ENCODE measurements around the gene SOHLH1.
"Not testable (repeated sequence)": the region's sequence is repeated elsewhere in the genome, so short reads cannot be mapped to it uniquely, and the experiment has no call there.

SOHLH1 gene

DNA sequence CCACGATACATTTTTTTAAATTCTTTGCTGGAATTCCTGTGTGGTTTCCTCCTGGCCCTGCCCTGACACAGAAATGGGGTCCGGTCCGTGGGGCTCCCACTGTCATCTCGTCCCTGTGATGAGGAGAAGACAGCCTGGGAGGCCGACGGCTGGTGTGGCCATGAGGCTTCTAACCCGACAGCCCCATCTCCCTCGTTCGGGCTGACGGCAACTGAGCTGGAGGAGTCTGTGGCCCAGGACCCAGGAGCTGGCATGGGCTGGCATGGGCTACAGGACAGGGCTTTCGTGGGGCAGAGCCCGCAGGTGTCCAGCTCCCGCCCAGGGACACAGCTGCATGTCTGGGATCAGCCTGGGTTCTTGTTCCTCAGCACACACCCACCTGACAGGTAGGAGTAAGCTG, 22.4 kb downstream of the SOHLH1 start:
- no peak for DNase-seq

- no peak for DNase-seq
Measured at GRCh38 chr9:135674977-135675376, 24.3 kb downstream of the SOHLH1 start.

GRCh38 chr9:135673941-135674340, 25.3 kb downstream of the SOHLH1 start:
- no peak for DNase-seq

DNA sequence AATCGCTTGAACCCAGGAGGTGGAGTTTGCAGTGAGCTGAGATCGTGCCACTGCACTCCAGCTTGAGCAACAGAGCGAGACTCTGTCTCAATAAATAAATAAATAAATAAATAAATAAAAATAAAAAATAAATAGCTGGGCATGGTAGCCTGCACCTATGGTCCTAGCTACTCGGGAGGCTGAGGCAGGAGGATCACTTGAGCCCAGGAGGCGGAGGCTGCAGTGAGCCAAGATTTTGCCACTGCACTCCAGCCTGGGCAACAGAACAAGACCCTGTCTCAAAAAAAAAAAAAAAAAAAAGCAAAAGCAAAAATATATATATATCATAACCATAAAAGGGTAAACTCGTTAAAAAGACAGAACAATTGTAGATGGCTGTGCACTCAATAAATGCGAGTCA, 26.5 kb downstream of the SOHLH1 start:
- not testable (repeated sequence) for DNase-seq

GRCh38 chr9:135671591-135672041, 27.7 kb downstream of the SOHLH1 start:
- DNase-seq: no peak

- no peak for DNase-seq
Measured at GRCh38 chr9:135670721-135671590, 28.3 kb downstream of the SOHLH1 start.

GRCh38 chr9:135669616-135670285, 29.5 kb downstream of the SOHLH1 start:
- no peak for DNase-seq

- not testable (repeated sequence) for DNase-seq
Measured at GRCh38 chr9:135669018-135669417, 30.3 kb downstream of the SOHLH1 start.

DNA sequence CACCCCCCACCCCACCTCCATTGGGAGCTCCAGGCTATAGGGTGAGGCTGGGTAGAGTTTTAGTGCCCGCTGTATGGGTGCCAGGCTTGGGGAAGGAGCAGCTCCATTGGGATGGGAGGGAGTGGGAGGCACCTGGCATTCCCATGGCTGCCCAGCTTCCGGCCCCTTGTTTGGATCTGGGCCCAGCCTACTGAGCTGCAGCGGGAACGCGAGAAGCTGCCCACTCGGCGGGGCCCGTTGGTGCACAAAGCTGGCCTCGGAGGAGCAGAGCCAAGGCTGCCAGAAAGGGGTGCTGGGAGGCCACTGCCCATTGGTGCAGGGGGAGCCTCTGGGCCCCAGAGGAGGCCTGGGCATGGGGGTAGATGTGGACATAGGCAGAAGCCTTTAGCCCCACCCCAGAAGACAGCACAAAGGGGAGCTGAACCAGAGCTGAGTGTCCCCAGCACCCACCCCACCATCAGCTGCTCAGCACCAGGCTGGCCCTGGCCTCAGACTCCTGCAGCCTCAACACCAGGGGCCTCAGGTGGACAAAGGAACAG, 31.7 kb downstream of the SOHLH1 start:
- no peak for DNase-seq

DNA sequence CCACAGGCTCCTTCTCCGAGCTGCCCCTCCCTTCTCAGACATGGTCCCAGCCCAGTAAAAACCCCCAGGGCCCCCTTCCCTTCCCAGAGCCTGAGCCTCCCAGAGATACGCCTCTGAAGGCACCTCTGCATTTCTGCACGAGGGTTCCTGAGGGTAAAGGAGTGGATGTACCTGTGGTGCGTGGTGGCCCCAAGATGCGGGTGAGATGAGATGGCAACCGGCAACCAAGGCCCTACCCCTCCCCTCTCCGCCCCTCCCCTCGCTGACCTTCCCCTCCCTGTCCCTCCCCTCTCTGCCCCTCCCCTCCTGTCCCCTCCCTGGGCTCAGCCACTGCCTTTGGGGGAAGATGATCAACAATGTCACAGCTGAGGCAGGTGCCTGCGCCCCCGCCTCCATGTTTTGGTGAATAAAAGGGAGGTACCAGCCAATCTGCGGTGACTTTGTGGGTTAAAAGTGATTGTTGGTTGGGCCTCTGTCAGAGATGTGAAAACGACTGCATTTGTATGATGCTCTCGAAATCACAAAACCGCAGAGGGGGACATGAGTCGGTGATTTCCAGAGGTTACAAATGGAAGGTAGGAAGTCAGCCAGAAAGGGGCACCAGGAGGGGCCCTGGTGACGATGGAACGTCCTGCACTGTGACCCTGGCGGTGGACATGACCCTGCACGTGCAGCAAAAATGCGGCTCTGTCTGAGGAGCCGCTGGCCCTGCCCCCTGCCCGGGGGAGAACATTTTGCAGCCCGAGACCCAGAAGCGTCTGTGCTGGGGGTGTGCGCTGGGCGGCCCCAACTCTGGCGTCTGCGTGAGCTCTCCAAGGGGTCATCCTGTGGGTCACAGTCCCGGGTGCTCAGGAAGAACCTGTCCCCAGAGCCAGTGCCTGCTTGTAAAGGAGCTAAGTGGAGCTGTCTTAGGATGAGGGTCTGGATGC, 32.5 kb downstream of the SOHLH1 start:
- no peak for DNase-seq

DNA sequence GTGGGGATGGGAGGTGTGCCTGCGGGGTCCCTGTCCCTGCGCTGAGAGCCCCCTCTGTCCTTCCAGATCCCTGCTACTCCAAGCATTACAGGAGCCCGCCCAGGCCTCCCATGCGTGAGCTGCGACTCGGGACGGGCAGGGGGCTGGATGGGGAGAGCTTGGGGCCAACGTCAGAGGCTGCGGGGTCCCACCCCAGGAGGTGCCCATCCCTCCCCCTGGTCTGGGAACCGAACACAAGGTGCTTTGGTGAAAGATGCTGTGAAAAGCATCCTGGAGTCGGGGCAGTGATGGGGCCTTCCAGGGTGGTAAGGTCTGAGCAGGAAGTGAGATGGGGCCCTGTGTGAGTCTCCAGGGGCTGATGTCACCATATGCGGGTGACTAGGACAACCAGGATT, 33.5 kb downstream of the SOHLH1 start:
- DNase-seq: no peak

GRCh38 chr9:135664801-135665794, 34.2 kb downstream of the SOHLH1 start:
- DNase-seq: no peak

GRCh38 chr9:135664266-135664665, 35.0 kb downstream of the SOHLH1 start:
- no peak for DNase-seq

GRCh38 chr9:135663857-135664256, 35.4 kb downstream of the SOHLH1 start:
- no peak for DNase-seq

DNA sequence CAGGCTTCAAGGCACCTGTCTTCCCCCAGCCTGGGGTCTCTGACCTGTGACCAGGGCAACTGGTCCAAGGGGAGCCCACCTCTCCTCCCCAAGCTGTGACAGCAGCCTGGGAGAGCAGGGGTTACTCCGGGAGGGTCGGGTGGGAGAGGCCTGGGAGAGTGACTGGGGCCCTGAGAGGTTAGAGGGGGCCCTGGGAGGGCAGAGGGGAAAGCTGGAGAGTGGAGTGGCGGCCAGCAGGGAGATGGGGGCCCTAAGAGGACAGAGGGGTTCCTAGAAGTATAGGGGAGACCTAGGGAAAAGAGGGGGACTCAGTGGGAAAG, 35.9 kb downstream of the SOHLH1 start:
- DNase-seq: no peak

DNA sequence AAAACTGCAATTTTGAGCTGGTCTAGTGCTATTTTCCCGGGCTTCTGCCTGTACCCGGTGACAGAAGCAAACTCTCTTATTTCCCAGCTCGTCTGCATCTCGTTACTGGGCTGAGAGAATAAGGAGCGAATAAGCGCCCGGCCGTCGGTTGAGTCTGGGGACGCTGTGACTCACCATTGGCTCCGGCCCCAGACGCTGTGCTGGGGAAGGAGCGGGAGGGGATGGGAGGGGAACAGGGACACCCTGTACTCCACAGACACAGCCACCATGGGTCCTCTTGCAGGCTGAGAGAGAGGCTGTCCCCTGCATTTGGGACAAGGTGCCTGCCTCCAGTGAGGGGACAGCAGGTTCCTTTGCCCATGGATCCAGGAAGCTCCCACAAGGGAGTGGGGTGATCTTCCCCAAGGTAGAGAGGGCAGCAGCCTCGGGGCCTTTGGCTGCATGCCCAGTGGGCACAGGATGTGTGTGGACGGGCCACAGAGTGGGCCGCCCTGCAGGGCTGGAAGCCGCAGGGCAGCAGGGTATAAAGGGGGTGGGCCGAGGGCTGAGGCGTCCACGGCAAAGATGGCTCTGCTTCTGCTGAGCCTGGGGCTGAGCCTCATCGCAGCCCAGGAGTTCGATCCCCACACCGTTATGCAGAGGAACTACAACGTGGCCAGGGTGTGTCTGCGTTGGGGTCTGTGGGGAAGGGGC, 36.4 kb downstream of the SOHLH1 start, which contains the start of gene LCN9:
TSS of gene LCN9 (plus strand) at position 552 of the 693 bp plus-strand sequence. CDS start at position 565, 13 bp downstream.
- DNase-seq: no peak

DNA sequence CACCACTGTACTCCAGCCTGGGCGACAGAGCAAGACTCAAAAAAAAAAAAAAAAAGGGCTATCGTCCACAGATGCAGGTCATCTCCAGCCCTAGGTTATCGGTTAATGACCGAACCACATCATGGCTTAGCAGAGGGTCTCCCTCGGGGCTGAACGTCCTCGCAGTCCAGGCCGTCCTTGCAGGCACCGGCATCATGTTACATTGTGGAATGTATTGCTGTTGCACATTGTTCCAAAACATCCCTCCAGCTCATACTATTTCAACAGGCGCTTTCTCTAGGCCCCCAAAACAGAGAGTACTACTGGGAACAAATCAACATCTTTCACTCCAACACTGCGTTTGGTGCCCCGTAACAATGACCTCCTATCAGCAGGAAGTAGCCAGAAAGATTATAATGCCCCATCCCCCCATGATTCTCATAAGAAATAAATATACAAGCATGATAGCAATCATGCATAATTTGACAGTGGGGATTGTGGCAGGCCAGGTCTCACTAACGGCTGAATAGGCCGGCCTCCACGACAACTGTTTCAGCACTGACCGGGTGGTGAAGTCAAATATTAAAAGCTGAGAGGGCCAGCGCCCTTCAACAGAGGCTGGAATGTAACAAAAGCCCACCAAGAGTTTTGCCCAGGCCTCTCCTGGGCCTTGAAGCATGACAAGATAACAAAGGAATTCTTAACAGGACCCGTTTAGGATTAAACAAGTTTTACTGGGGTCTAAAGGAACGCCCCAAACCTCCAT, 37.3 kb downstream of the SOHLH1 start:
- no peak for DNase-seq

DNA sequence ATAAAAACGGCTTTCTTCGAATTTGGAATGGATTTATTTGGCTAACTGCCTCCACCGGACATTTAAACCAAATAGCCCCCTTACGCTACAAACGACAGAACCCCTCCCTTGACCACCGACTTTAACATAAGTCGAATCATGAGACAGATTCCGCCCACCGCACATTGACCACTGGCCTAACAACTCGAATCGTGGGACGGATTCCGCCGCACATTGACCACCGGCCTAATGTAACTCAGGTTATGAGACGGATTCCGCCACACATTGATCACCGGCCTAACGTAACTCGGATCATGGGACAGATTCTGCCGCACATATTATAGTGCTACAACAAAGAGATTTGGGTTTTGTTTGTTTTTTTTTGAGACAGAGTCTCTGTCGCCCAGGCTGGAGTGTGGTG, 38.9 kb downstream of the SOHLH1 start:
- no peak for DNase-seq

- no peak for DNase-seq
Measured at GRCh38 chr9:135659252-135659651, 40.0 kb downstream of the SOHLH1 start.

DNA sequence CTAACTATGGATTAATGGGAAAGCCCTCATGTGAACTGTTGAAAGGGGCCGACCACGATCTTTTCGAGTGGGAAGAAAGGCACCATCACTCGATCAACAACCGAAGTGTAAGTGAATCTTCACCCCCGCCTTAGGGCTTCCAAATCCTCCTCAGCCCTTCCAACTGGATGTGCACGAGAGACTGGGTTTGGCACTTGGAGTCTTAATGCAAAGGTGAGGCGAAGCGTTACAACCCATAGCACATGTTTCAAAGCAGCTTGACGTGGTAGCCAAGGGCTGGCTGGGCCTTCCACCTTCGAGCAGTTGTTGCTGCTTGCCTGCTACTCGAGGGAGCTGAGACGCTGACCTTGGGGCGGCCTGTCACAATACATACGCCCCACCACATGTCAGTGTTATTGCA, 41.9 kb downstream of the SOHLH1 start:
- no peak for DNase-seq

Measured in stimulated activated naive CD4-positive, alpha-beta T cell treated with Interleukin-2 at 50 U/mL for 16 hours (primary cell).